Measurements from ENCODE around the gene CD6. TPM values are rescaled to one million over a fixed set of nuclear protein-coding genes. Genes with fewer than 3 reads are reported as not detected.

Gene CD6
- total and polyA plus RNA-seq, 2 of the 8 experiments (the other 6 are each of a cell fraction or from before 2014, with no cell fraction given), result 0.03 TPM; not detected in 1

DNA sequence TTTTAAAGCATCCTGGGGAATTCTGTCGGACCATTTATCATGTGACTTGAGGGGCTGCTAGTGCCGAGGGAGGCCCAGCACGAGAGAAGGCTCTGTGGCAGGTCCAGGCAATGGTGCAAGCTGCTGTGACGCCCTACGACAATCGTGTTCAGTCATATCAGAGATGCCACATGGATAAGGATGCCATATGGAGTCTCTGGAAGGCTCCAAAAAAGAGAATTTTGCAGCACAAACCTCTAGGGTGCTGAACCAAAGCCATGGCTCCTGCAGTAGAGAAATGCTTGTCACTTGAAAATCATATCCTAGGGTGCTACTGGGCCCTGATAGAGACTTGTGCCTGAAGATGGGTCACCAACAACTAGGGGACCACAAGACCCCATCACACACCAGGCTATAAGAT is 6.7 kb upstream of the CD6 start:
- H4K5ac ChIP-seq (ENCODE audit: insufficient read length, low read depth, low read length), result no peak overlapping the region
- DNase-seq (ENCODE audit: low read depth in 1 of 2, low spot score in 2 of 2), result no peak
- no peak overlapping the region for H3K56ac ChIP-seq (replicated peaks; ENCODE audit: insufficient read length, low read depth, low read length)
- whole genome bisulfite sequencing, 2 experiments (ENCODE audit: extremely low coverage in 1 of 2, insufficient coverage in 1 of 2, insufficient read length in 1 of 2, insufficient replicate concordance in 2 of 2, low coverage in 1 of 2, low lambda C conversion rate in 2 of 2, missing lambda C conversion rate in 1 of 2), result 88% methylated on average over 6 of the region's 6 CpGs; no CpG with 5 or more reads in 1 of the 2 experiments
- no peak overlapping the region for H2AFZ ChIP-seq (ENCODE audit: low read length)
- H3K9ac ChIP-seq (replicated peaks in 1 of 4; ENCODE audit: extremely low read depth in 1 of 4, low read depth in 3 of 4, low read length in 3 of 4), result no peak overlapping the region
- no peaks in the 10 kb centered on the region for H3K79me2 ChIP-seq (ENCODE audit: control insufficient read depth in 1 of 2, insufficient read depth in 2 of 2, low read length in 2 of 2)
- H3K4me3 ChIP-seq (ENCODE audit: extremely low read depth in 1 of 4, insufficient read depth in 2 of 4, low read depth in 3 of 4, low read length in 4 of 4), result no peak overlapping the region
- no peaks in the 10 kb centered on the region for H3K23me2 ChIP-seq (ENCODE audit: low read depth, low read length)
- no peak overlapping the region for H3K14ac ChIP-seq (ENCODE audit: insufficient read length)
- no peak overlapping the region for H4K91ac ChIP-seq (replicated peaks; ENCODE audit: insufficient read length, low read length)
- no peak overlapping the region for H3K23ac ChIP-seq (ENCODE audit: insufficient read length)
- no peak overlapping the region for H4K8ac ChIP-seq (ENCODE audit: extremely low read depth, insufficient read depth, low read length)
- no peaks in the 10 kb centered on the region; a peak in 1 of 4 replicates for H3K9me3 ChIP-seq (ENCODE audit: insufficient read depth in 2 of 2, low read depth in 1 of 2, low read length in 1 of 2)
- H2BK20ac ChIP-seq (ENCODE audit: low read length), result no peak overlapping the region
- H3K4me1 ChIP-seq (replicated peaks in 1 of 4; ENCODE audit: control insufficient read depth in 3 of 4, insufficient read depth in 4 of 4, low read length in 3 of 4), result no peaks in the 10 kb centered on the region
- H3K18ac ChIP-seq (ENCODE audit: extremely low read depth, low read length), result no peak overlapping the region
- H2BK12ac ChIP-seq (ENCODE audit: low read depth, low read length), result no peak overlapping the region
- no peaks in the 10 kb centered on the region; a peak in 1 of 7 replicates for H3K27me3 ChIP-seq (replicated peaks in 1 of 4; ENCODE audit: control insufficient read depth in 3 of 4, extremely low read depth in 1 of 4, insufficient read depth in 3 of 4, low read length in 3 of 4)
- POLR2A ChIA-PET (ENCODE audit: partially characterized antibody), result no interaction called here
- no peak overlapping the region for H2BK5ac ChIP-seq (ENCODE audit: low read depth, low read length)
- no peak overlapping the region for H3K27ac ChIP-seq (ENCODE audit: low read depth, low read length)
- TF ChIP-seq CBX8 (IDR thresholded peaks at IDR 0.05; ENCODE audit: borderline replicate concordance, low read depth, low read length) (no peak), GTF2F1 (IDR thresholded peaks at IDR 0.05; ENCODE audit: borderline replicate concordance, low read depth, low read length) (no peak), CEBPB (IDR thresholded peaks at IDR 0.05; ENCODE audit: low read depth, low read length) (no peak)
- H2AK5ac ChIP-seq (ENCODE audit: low read depth, low read length), result no peak overlapping the region
- no peak overlapping the region for H2BK120ac ChIP-seq (replicated peaks; ENCODE audit: low read depth, low read length)
- no peaks in the 10 kb centered on the region for H3K79me1 ChIP-seq (ENCODE audit: low read depth, low read length)
- no peak overlapping the region for H2BK15ac ChIP-seq (ENCODE audit: low read length)
- CTCF ChIA-PET (ENCODE audit: partially characterized antibody), result interaction anchor here (1.2 to 2.6 kb wide), 3 partner anchors 20 to 157 kb away, joined by 3 to 6 read pairs (median 4); no protein-coding TSS in a partner anchor
- no peaks in the 10 kb centered on the region for H4K20me1 ChIP-seq (replicated peaks in 1 of 2; ENCODE audit: control insufficient read depth in 1 of 2, insufficient read depth in 2 of 2, low read length in 2 of 2)
- H3K4ac ChIP-seq (replicated peaks; ENCODE audit: insufficient read length, low read depth, low read length), result no peak overlapping the region
- no peak for FAIRE-seq
- no peaks in the 10 kb centered on the region for H3K36me3 ChIP-seq (ENCODE audit: control insufficient read depth in 2 of 4, insufficient read depth in 4 of 4, low read length in 3 of 4)
- no peak overlapping the region for H3K4me2 ChIP-seq (ENCODE audit: insufficient read depth in 1 of 2, low read depth in 2 of 2, low read length in 2 of 2)

Data from H1 (cell line).